HG03139 (cell line): Measurements from ENCODE around the gene ERBB2.
"Not testable (repeated sequence)": the region's sequence is repeated elsewhere in the genome, so short reads cannot be mapped to it uniquely, and the experiment has no call there.

Experiments
- ATAC-seq: cut with Tn5 transposase; IDR thresholded peaks from one replicate; pipeline ENCODE4 v1.9.1; 2021; ENCODE audit not compliant: unreplicated experiment

Gene ERBB2

DNA sequence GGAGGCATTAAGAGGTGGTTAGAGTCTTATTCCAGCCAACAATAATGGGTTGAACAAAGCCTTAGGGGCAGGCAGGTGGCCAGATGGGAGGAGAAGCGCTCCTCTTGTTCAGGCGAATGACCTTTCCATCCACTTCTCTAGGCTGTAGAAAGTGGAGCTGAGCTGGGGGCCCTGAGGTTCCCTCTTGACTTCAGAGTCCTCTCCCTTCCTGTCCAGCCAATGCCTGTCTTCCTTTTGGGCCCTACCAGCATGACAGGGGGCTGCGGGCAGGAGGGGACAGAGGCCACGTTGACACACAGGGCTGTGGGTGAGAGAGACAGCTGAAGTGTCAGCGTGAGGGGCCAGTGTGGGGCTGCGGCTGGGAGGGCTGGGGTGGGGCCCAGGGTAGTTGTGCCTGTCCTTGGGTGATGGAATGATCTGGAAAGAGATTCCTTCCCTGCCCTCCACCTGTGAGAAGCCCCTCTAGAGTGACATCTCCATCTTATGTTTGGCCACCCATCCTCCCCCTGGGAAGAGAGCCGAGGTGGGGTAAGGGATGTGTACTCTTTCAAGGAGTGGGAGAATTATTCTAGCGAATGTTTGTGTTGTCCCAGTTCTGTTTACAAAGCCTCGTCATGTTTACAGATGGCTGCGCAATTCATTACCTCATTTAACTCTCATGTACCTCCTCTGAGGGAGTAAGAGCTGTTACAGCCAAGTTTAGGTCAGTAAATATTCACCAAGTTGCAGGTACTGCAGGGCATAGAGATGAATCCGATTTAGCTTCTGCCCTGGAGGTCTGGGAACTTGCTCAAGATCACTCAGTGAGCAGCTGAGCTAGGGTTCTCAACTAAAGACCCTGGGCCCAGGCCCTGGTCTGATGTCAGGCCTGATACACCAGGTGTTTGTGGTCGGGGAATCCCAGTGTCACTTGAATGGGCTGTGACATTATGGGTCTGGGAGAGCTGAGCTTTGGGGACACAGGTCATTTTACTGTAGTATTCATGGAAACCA is 3.3 kb downstream of the ERBB2 start:
- ATAC-seq = no peak

DNA sequence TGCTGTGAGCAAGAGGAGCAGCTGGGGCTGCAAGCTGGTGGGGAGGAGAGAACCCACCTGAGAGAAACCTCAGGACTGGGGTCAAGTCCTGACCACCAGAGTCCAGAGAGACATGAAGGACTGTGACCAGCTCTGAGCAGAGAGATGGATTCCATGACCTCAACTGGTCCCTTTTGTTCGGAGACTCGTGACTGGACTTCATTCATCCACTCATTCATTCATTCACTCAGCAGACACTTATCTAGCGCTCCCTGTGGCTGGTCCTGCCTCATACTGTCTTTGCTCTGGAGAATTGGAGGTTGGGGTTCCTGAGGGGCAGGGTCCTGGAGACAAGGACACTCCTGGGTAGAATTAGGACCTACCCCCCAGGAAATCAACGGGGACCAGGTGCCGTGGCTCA is 4.0 kb downstream of the ERBB2 start:
- no peak for ATAC-seq

DNA sequence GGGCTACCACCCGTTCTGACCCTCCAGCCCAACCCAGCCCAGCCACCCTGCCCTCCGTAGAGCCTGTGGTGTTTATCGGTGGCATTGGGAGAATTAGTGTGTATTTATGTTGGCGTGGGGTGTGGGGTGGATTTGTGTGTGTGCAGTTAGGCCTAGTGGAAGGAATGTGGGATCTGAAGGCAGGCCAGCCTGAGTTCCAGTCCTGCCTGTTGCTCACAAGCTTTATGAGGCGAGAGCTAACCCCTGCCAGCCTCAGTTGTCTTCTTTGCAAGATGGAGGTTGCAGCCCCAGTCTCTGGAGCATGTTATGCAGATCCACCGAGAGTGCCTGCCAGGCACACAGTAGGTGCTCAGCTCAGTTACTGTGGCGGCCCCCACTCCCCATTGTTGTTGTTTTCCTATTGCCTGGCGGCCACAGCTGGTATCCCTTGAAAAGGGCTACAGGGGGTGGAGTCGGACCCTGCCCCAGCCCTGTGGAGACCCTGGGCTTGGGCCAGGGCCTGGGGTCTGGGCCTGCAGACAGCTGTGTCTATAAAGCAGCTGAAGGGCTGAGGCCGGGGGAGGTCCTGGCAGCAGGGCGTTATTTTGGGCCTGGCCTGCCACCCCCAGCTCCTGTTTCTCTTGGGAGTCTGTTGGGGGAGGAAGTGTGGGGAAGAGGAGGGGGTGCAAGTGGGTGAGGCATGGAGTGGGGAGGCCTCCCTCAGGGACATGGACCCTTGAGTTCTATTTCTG is 5.1 kb downstream of the ERBB2 start:
- ATAC-seq = no peak

DNA sequence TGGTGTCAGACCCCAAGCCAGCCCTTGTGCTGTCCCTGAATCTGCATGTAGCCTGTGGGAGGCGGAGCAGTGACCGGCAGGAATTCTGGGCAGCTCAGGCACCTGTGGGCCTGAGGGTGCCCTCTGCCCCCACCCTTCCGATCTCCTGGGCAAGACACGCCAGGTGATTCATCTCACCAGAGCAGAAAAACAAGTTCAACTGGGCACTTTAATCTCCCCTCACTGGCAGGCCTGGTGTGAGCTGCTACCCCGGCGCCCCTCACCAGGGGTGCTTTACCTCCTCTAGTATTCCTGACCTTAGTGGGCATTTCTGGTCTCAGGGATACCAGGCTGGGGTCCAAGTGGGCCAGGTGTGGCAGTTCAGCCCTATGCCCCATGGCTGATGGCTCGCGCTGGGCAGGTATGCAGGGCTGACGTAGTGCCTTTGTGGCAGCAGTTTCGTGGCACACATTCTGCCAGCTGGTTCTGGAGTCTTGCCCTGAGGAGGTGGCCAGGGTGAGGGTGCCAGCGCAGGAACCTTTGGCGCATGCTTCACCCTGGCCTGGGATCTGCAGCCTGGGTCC is 6.0 kb downstream of the ERBB2 start:
- ATAC-seq = no peak

DNA sequence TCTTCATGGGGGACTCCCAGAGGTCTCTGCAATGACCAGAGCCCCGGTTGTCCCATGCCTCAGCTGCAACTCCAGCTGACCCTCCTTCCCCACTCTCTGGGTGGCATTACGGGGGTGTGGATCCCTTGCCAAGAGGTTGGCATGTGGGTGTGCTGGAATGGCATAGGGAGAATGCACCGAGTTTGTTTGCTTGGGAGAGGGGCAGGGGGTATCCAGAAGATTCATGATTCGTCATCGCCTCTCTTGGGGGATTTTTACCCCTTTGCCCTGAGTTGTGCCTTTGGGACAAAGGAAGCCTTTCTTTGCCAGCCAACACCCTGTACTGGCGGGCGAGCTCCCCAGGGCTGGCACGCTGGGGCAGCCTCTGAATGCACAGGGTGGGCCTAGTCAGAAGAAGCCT is 6.5 kb downstream of the ERBB2 start:
- no peak for ATAC-seq

DNA sequence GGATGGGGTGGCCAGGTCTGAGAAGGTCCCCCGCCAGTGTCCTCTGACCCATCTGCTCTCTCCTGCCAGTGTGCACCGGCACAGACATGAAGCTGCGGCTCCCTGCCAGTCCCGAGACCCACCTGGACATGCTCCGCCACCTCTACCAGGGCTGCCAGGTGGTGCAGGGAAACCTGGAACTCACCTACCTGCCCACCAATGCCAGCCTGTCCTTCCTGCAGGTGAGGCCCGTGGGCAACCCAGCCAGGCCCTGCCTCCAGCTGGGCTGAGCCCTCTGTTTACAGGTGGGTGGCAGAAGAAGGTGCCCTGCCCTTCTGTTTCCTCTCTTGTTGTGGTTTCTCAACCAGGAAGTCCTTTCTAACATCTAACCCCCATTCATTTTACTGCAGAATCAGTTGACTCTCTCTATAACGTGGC is 7.1 kb downstream of the ERBB2 start:
- no peak for ATAC-seq

DNA sequence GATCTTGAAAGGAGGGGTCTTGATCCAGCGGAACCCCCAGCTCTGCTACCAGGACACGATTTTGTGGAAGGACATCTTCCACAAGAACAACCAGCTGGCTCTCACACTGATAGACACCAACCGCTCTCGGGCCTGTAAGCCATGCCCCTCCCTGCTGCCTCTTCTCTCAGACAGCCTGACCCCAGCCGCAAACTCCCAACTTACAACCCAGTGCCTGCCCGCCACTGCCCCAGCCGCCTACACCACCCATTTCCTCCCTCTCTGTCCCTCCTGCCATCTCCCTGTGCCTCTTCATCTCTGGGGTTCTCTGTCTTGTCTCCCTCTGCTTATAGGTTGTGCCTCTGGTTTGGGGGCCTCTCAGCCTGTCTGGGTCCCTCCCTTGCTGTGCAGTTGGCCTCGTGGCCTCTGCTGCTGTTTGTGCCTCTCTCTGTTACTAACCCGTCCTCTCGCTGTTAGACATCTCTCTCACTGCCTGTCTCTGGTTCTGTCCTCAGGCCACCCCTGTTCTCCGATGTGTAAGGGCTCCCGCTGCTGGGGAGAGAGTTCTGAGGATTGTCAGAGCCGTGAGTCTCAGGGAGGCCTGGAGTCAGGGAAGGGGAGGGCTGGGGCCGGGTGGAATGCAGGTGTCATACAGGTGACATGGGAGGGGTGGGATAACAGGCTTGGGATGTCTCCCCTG is 9.6 kb downstream of the ERBB2 start:
- no peak for ATAC-seq

DNA sequence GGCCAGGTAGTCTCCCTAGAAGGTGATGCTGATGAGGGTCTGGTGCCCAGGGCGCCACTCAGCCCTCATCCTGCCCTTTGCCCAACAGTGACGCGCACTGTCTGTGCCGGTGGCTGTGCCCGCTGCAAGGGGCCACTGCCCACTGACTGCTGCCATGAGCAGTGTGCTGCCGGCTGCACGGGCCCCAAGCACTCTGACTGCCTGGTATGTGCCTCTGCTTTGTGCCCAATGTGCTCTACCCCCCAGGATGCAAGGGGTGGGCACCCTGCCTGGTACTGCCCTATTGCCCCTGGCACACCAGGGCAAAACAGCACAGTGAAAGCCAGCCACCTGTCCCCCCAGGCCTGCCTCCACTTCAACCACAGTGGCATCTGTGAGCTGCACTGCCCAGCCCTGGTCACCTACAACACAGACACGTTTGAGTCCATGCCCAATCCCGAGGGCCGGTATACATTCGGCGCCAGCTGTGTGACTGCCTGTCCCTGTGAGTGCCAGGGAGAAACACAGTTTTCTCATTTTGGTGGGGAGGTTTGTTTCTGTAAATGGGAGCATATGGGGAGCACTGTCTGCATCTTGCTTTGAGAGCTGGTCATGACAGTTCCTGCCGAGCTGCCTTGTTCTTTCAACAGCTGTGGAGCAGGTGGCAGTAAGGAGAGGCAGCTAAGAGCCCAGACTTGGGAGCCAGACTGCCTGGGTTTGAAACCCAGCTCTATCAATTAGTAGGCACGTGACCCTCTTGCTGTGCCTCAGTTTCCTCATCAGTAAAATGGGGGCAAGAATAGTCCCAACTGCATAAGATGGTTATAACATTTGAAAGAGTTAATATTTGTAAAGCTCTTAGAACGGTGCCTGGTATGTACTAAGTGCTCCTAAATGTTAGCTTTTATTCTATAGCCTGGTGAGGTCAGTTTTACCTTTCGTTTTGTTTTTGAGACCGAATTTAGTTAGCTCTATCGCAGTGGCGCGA is 10.4 kb downstream of the ERBB2 start:
- ATAC-seq = no peak

DNA sequence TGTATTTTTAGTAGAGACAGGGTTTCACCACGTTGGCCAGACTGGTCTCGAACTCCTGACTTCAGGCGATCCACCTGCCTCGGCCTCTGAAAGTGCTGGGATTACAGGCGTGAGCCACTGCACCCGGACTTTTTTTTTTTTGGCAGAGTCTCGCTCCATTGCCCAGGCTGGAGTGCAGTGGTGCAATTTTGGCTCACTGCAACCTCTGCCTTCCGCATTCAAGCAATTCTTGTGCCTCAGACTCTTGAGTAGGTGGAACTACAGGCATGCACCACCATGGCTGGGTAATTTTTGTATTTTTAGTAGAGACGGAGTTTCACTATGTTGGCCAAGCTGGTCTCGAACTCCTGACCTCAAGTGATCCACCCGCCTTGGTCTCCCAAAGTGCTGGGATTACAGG is 11.2 kb downstream of the ERBB2 start:
- ATAC-seq = not testable (repeated sequence)

DNA sequence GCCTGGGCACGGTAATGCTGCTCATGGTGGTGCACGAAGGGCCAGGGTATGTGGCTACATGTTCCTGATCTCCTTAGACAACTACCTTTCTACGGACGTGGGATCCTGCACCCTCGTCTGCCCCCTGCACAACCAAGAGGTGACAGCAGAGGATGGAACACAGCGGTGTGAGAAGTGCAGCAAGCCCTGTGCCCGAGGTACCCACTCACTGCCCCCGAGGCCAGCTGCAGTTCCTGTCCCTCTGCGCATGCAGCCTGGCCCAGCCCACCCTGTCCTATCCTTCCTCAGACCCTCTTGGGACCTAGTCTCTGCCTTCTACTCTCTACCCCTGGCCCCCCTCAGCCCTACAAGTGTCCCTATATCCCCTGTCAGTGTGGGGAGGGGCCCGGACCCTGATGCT is 12.0 kb downstream of the ERBB2 start:
- no peak for ATAC-seq

DNA sequence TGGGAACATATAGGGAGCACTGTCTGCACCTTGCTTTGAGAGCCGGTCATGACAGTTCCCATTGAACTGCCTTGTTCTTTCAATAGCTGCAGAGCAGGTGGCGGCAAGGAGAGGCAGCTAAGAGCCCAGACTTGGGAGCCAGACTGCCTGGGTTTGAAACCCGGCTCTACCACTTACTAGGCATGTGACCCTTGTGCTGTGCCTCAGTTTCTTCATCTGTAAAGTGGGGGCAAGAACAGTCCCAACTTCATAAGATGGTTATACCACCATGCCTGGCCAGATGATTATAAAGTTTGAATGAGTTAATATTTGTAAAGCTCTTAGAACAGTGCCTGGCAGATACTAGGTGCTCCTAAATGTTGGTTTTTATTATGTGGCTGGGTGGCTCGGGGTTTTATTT is 14.4 kb downstream of the ERBB2 start:
- ATAC-seq = no peak

DNA sequence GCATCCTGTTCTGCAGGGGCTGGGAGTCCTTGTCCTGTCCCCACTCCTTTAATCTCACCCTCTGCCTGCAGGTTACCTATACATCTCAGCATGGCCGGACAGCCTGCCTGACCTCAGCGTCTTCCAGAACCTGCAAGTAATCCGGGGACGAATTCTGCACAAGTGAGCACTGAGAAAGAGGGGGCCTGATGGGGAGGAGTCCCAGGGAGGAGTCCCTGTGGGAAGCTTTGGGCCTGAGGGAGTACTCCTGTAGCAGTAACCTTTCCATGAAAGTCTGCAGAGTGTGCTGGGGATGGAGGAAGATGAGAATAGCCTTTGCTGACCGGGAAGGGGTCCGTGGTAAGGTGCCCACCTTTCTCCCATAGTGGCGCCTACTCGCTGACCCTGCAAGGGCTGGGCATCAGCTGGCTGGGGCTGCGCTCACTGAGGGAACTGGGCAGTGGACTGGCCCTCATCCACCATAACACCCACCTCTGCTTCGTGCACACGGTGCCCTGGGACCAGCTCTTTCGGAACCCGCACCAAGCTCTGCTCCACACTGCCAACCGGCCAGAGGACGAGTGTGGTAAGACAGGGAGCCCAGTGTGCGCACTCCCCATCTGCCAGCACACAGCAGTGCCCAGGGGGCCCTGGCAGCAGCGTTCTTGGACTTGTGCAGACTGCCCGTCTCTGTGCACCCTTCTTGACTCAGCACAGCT is 15.7 kb downstream of the ERBB2 start:
- ATAC-seq = no peak

DNA sequence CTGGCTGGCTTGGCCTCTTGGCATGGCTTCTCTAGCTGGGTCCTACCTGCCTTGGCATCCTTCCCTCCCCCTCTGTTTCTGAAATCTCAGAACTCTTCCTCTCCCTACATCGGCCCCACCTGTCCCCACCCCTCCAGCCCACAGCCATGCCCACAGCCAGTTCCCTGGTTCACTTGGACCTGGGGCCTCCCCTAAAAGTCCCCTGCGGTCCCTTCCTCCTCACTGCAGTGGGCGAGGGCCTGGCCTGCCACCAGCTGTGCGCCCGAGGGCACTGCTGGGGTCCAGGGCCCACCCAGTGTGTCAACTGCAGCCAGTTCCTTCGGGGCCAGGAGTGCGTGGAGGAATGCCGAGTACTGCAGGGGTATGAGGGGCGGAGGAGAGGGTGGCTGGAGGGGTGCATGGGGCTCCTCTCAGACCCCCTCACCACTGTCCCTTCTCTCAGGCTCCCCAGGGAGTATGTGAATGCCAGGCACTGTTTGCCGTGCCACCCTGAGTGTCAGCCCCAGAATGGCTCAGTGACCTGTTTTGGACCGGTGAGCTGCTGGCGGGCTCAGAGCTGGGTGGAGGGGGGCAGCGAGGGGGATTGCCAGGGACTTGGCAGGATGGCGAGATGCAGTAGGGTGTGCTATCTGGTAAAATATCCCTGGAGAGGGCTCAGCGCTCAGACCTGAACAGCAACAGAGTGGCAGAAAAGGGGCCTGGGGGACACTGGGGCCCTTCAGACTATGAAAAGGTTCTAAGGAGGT is 16.4 kb downstream of the ERBB2 start:
- no peak for ATAC-seq

DNA sequence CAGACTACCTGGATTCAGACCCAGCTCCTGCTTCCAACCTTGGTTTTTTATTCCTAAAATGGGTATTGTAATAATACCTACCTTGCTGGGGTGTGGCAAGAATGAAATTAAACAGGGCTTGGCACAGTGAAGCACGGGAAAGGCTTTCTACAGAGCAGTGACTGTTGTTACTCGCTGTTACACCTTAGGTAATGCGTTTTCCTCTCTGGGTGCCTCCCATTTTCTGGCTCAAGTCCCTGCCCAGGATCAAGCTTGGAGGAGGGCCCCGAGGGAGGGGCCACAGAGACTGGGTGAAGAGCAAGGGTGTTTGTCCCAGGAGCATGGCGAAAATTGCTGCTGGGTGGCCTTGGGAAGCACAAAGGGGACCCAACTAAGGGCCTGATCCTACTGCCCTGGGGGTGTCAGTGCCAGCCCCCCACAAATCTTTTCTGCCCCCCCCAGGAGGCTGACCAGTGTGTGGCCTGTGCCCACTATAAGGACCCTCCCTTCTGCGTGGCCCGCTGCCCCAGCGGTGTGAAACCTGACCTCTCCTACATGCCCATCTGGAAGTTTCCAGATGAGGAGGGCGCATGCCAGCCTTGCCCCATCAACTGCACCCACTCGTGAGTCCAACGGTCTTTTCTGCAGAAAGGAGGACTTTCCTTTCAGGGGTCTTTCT is 17.1 kb downstream of the ERBB2 start:
- no peak for ATAC-seq

DNA sequence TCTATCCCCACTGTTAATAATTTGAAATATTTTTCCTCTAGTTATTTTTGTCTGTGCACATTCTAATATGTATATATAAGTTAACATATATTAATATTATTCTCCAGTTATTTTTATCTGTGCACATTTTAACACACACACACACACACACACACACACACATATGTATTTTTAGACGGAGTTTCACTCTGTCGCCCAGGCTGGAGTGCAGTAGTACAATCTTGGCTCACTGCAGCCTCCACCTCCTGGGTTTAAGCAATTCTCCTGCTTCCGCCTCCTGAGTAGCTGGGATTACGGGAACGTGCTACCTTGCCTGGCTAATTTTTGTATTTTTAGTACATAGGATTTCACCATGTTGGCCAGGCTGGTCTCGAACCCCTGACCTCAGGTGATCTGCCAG is 17.8 kb downstream of the ERBB2 start:
- no peak for ATAC-seq

DNA sequence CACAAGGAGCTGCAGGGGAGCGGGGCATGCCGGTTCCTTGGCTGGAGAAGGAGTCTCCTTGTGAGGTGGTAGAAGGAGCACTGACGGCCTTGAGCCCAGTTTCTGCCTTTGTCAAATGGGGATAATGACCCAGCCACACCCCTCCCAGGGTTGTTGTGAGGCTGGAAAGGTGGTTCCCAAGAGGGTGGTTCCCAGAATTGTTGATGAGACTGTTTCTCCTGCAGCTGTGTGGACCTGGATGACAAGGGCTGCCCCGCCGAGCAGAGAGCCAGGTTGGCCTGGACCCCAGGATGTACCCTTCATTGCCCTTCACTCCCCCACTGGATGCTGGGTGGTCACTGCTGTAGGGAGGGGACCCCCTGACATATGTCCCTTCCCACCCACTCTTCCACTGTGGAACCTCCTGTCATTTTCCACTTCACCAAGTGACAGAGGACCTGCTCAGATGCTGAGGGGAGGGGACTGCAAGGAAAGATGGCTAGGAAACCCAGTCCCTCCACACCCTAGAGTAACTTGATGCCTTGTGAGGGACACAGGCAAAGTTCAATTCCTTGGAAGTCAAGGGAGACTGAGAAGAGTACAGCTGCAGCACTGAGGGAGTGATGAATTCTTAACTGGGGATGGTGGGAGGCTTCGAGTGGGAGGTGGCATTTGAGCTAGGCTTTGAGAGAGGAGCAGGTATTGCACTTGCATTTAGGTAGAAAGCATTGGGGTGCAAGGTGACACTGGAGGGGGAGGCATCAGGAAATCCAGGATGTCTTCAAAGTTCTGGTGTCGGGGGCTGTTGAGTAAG is 19.9 kb downstream of the ERBB2 start:
- ATAC-seq = no peak

DNA sequence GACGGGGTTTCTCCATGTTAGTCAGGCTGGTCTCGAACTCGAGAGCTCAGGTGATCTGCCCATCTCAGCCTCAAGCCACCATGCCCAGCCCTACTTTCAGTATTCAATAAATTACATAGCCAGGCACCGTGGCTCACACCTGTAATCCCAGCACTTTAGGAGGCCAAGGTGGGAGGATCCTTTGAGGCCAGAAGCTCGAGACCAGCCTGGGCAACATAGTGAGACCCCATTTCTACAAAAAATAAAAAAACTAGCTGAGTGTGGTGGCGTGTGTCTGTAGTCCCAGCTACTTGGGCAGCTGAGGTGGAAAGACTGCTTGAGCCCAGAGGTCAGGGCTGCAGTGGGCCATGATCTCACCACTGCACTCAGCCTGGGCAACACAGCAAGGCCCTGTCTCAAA is 22.2 kb downstream of the ERBB2 start:
- ATAC-seq = no peak
